Stomach smooth muscle (tissue), 2 donors: Measurements from ENCODE around the gene VMO1.

Experiments
- H3K27ac ChIP-seq: one replicate; pipeline ENCODE4 v1.7.0; 2013; ENCODE audit warnings: mild to moderate bottlenecking, low read length, inconsistent platforms
- H3K27me3 ChIP-seq, 2 donors: one replicate each; pipeline ENCODE4 v1.7.0; 2013; ENCODE audit warnings: low read length in 2 of 2; ENCODE audit not compliant: insufficient read depth in 2 of 2, control insufficient read depth in 1 of 2
- H3K36me3 ChIP-seq, 2 donors: one replicate each; pipeline ENCODE4 v1.7.0; 2013; ENCODE audit warnings: low read length in 2 of 2; ENCODE audit not compliant: control insufficient read depth in 2 of 2, insufficient read depth in 2 of 2
- H3K4me1 ChIP-seq: one replicate; pipeline ENCODE4 v1.7.0; 2013; ENCODE audit warnings: low read length; ENCODE audit not compliant: control insufficient read depth, insufficient read depth
- H3K4me3 ChIP-seq, 2 donors: one replicate each; pipeline ENCODE4 v1.7.0; 2013; ENCODE audit warnings: low read length in 2 of 2
- H3K9ac ChIP-seq, 2 donors: one replicate each; pipeline ENCODE4 v1.7.0; 2013; ENCODE audit warnings: low read length in 2 of 2, mild to moderate bottlenecking in 1 of 2
- H3K9me3 ChIP-seq, 2 donors: one replicate each; pipeline ENCODE4 v1.7.0; 2013; ENCODE audit warnings: low read length in 2 of 2; ENCODE audit not compliant: control insufficient read depth in 2 of 2
- donor health status: healthy.
- donor health status: Pancreatic carcinoma.

The VMO1 gene

DNA sequence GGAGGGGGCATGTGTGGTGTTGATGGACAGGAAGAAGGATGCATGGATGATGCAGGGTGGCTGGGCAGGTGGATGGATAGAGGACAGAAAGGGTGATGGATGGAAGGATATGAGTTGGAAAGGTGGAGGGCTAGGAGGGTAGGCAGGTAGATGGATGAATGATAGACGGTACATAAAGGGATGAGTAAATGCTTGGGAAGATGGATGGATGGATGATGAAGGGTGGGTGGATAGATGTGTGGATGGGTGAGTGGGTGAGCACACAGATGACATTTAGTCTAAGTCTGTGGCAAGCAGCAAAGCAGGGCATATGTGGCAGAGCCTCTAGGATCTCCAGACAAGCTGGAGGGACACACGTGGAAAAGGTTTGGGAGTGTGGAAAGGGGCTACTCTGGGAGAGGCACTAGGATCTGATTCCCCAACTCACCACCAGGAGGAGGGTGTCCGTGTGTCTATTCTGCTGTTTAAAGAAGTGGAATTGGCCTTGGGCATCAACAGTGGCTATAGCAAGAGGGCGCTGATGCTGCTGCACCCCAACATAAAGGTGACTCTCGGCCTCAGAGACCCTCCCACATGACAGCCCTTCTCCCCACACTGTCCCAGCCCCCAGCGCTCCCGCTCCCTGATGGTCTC is 29.0 kb upstream of the VMO1 start:
- H3K36me3 ChIP-seq = peaks cover 17 to 28% of the 10 kb centered on the region in 2 donors
- H3K27me3 ChIP-seq = no peaks in the 10 kb centered on the region
- no peak overlapping the region for H3K9ac ChIP-seq
- H3K9me3 ChIP-seq = no peaks in the 10 kb centered on the region
- no peaks in the 10 kb centered on the region for H3K4me1 ChIP-seq
- H3K4me3 ChIP-seq = no peak overlapping the region
- H3K27ac ChIP-seq = no peak overlapping the region

DNA sequence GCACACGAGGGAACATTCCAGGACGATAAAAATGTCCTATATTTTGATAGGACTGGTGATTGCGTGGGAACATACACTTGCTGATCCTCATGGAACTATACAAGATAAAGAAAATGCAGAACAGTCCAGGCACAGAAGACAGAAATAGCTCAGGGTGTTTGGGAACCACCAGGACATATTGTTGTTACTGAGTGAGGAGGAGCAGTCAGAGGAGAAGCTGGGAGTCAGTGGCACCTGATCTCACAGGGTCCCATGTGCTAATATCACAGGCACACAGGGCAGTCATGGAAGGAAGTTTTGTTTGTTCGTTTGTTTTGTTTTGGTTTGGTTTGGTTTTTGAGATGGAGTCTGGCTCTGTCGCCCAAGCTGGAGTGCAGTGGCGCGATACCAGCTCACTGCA is 26.5 kb upstream of the VMO1 start:
- Histone ChIP-seq H3K9ac (no peak overlapping the region), H3K4me1 (peaks cover 10% of the 10 kb centered on the region), H3K4me3 (no peak overlapping the region), H3K27me3 (no peaks in the 10 kb centered on the region), H3K27ac (no peak overlapping the region), H3K9me3 (no peaks in the 10 kb centered on the region), H3K36me3 (peaks cover 14 to 21% of the 10 kb centered on the region in 2 donors)

DNA sequence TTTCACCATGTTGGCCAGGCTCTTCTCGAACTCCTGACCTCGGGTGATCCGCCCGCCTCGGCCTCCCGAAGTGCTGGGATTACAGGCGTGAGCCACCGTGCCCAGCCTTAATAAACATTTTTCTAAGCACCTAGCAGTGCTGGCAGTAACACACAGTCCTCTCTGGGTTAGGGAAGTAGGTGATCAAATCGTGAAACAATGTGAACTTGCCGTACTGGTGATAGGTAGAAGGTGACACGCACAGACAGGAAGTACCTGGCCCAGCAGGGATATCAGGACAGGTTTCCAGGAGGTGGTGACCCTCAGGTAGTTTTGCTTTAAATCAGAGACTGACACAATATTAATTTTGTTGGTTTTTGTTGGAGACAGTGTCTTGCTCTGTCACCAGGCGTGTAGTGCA is 25.3 kb upstream of the VMO1 start:
- no peak overlapping the region for H3K9ac ChIP-seq
- H3K27me3 ChIP-seq = no peaks in the 10 kb centered on the region
- peaks cover 7 to 19% of the 10 kb centered on the region in 2 donors for H3K36me3 ChIP-seq
- no peaks in the 10 kb centered on the region for H3K9me3 ChIP-seq
- H3K4me1 ChIP-seq = peaks cover 13% of the 10 kb centered on the region
- no peak overlapping the region for H3K4me3 ChIP-seq
- no peak overlapping the region for H3K27ac ChIP-seq

DNA sequence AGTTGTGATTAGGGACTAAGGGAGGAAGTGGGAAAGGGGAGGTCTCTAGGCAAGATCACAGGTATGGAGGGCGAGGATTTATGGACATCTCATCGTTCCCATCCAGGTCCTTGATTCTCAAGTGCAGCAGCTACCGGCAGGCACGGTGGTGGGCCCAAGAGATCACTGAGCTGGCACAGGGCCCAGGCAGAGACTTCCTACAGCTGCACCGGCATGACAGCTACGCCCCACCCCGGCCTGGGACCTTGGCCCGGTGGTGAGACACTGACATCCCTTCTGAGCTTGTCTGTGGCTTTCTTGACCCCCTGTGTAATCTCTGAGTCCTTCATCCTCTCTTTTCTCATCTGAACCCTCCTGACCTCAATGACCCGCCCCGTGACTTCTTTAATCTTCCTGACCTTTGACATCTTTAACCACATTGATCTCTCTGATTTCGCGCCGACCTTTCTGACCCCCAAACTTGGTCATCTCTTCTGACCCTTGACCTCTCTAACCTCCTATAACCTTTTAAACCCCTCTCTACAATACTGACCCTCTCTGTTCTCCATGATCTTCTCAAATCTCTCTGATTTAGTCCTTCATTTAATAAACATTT is 24.6 kb upstream of the VMO1 start:
- Histone ChIP-seq H3K27me3 (no peaks in the 10 kb centered on the region), H3K27ac (no peak overlapping the region), H3K9me3 (no peaks in the 10 kb centered on the region), H3K4me3 (no peak overlapping the region), H3K9ac (no peak overlapping the region), H3K36me3 (peaks cover 6 to 18% of the 10 kb centered on the region in 2 donors), H3K4me1 (peaks cover 13% of the 10 kb centered on the region)

DNA sequence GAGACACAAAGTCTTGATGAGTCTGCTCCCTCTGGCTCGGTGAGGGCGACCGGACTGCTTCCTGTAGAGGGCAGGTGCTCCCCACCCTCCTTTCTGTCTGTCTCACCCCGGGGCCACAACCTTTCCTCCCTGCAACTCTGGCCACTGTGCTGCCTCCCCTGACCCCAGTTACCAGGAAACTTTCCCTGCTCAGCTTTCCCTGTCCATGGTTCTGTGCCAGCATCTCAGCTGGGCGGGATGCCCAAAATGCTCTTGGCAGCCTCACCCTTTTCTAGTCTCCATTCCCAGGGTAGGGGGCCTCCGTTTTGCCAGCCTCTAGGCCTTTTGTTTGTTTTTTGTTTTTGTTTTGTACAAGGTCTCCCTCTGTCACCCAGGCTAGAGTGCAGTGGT is 22.2 kb upstream of the VMO1 start:
- no peak overlapping the region for H3K27ac ChIP-seq
- peak overlapping the region in 1 of 2 donors; percentile 77 for H3K4me3 ChIP-seq
- H3K36me3 ChIP-seq = peaks cover 0 to 4% of the 10 kb centered on the region in 2 donors
- no peaks in the 10 kb centered on the region for H3K27me3 ChIP-seq
- H3K4me1 ChIP-seq = peaks cover 13% of the 10 kb centered on the region
- H3K9ac ChIP-seq = no peak overlapping the region
- no peaks in the 10 kb centered on the region for H3K9me3 ChIP-seq

DNA sequence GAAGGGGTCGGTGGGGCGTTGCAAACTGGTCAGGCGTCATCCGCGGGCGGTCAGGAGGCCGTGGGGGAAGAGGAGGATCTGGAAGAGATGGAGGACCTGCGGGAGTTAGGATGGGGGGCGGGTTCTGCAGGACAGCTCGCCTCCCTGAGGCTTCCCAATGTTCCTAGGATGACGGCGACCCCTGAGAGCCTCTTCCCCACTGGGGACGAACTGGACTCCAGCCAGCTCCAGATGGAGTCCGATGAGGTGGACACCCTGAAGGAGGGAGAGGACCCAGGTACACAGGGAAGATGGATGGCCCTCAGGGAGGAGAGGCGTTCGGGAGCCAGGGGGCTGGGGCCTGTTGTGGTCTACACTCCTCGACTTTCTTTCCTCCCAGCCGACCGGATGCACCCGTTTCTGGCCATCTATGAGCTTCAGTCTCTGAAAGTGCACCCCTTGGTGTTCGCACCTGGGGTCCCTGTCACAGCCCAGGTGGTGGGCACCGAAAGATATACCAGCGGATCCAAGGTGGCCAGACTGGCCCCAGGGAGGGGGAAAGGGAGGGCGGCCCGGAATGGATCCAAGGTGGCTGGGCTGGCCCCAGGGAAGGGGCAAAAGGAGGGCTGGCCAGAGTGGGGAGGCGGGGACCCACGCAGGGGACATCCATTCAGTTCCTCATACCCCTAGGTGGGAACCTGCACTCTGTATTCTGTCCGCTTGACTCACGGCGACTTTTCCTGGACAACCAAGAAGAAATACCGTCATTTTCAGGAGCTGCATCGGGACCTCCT is 21.6 kb upstream of the VMO1 start:
- Histone ChIP-seq H3K27me3 (no peaks in the 10 kb centered on the region), H3K9me3 (no peaks in the 10 kb centered on the region), H3K9ac (peak overlapping the region; percentile 38 to 55), H3K36me3 (peaks cover 0 to 4% of the 10 kb centered on the region in 2 donors), H3K27ac (no peak overlapping the region), H3K4me3 (peak overlapping the region; percentile 51 to 77), H3K4me1 (peaks cover 13% of the 10 kb centered on the region)

DNA sequence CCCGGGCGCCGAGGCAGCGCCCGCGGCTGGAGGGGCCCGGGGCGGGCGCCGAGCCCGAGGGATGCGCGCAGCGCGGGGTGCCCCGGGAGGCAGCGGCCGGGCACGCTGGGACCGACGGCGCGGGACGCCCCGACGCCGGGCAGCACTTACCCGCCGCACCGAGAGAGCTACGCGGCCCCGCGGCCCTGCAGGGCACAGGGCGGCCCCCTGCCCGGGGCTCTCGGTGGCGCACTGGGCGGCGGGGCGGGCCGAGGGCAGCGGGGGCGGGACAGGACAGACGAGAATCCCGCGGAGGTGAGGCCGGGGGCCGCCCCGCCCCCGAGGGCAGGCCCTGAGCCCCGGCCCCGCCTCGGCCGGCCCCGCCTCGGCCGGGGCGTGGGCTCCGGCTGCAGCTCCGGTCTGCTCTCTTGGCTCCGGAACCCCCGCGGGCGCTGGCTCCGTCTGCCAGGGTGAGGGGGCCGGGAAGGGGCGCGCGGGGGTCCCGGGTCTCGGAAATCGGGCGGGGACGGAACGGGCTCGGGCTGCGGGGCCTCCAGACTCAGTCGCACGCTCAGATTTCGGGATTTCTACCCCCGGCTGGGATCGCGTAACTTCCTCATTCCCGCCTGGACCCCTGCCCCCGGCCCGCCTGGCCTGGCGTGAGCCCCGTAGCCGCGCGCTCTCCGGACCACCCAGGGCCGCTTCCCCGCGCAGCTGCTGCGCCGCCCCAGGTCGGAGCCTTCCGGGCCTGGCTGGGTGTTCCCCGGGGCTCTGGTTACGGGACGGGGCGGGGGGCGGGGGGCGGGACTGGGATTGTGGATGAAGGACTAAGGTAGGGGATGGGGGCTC is 20.8 kb upstream of the VMO1 start, which contains the start of gene PLD2:
PLD2 (plus strand) TSS at position 376 of the 828 bp plus-strand sequence. CDS start 621 bp downstream, outside the sequence.
- H3K27ac ChIP-seq = no peak within 1 kb of the TSS
- no peaks in the 10 kb centered on the region for H3K27me3 ChIP-seq
- peak within 1 kb of the TSS; percentile 59 to 69 for H3K9ac ChIP-seq
- peak within 1 kb of the TSS; percentile 69 to 77 for H3K4me3 ChIP-seq
- peaks cover 13% of the 10 kb centered on the region for H3K4me1 ChIP-seq
- H3K36me3 ChIP-seq = peaks cover 0 to 4% of the 10 kb centered on the region in 2 donors
- no peaks in the 10 kb centered on the region for H3K9me3 ChIP-seq

DNA sequence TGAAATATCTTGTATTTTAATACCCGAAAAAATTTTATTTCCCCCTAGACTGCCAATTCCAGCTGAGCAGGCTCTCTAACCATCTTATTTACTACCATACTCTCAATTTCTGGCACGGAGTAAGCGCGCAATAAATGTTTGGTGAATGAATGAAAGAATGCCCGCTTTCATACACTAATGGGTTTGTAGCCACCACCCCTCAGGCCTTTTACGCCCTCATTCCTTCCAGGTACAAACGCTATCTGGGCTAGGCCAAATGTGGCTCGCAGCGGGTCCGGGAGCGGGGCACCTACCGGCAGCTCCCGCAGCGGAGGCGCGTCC is 20.3 kb upstream of the VMO1 start:
- Histone ChIP-seq H3K9me3 (no peaks in the 10 kb centered on the region), H3K4me3 (peak overlapping the region; percentile 69 to 77), H3K27ac (no peak overlapping the region), H3K4me1 (peaks cover 13% of the 10 kb centered on the region), H3K36me3 (peaks cover 0 to 2% of the 10 kb centered on the region in 2 donors), H3K27me3 (no peaks in the 10 kb centered on the region), H3K9ac (peak overlapping the region; percentile 59 to 69)

DNA sequence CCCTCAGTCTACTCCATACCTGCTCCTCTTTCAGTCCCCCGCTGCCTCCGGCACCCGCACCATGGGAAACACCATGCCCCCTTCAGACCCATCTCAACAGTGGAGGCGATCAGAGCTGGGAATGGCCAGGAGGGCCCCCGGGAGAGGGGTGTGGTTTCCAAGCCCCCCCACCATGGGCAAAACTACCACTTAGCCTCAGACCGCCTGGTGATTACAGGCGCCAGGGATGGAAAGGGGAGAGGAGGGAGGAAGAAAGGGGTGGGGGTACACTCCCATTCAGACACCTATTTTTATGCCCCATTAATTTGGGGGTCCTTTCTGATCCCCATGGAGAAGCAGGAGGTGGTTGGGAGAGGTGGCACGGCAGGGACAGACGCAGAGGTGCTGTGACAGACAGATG is 16.1 kb upstream of the VMO1 start, which contains the start of gene C17orf114:
C17orf114 (minus strand) TSS at position 101 of the 400 bp plus-strand sequence.
- H3K9me3 ChIP-seq = no peaks in the 10 kb centered on the region
- no peak within 1 kb of the TSS for H3K4me3 ChIP-seq
- no peak within 1 kb of the TSS for H3K27ac ChIP-seq
- H3K4me1 ChIP-seq = peaks cover 1% of the 10 kb centered on the region
- peaks cover 16 to 17% of the 10 kb centered on the region in 2 donors for H3K36me3 ChIP-seq
- H3K9ac ChIP-seq = no peak within 1 kb of the TSS
- no peaks in the 10 kb centered on the region for H3K27me3 ChIP-seq

DNA sequence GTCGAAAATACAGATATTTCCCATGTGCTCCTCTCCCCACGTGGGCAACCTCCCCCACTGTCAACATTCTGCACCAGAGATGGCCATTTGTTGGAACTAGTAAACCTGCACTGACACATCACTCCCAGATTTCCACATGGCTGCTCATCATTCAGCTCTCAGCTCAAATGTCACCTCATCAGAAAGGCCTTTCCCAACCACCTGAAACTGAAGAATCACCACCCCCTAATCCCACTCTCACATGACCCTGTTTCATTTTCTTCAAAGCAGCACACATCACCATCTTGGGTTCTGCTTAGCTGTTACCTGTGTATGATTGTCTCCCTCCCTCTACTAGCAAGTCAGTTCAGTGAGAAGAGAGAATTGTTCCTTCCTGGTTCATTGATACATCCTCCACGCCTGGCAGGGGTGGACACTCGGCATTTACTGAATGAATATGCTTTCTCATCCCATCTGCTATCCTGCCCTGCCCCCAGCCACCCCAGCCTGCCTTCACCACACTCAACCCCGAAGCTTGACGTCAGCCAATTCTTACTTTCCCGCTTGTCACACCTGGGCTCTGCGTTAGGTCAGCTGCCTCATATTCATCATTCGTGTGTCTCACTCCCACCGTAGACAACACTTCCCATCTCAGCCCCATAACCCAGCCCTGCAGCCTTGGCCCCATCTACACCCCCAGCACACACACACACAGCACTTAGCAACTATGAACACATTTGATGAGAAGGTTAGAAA is 14.5 kb upstream of the VMO1 start:
- Histone ChIP-seq H3K36me3 (peaks cover 16 to 17% of the 10 kb centered on the region in 2 donors), H3K4me3 (no peak overlapping the region), H3K9me3 (no peaks in the 10 kb centered on the region), H3K27me3 (no peaks in the 10 kb centered on the region), H3K9ac (no peak overlapping the region), H3K27ac (no peak overlapping the region), H3K4me1 (peaks cover 12% of the 10 kb centered on the region)
